ENCODE data around the gene TSPAN9. TPM values are rescaled to one million over a fixed set of nuclear protein-coding genes. Genes with fewer than 3 reads are reported as not detected.

Gene TSPAN9
- total and polyA plus RNA-seq, 2 experiments from 2014 or later, result 6.0 to 31.5 TPM

GRCh38 chr12:3224530-3224903 lies 147.3 kb downstream of the TSPAN9 start:
- Mint-ChIP-seq H3K36me3 (ENCODE audit: low read depth) (peaks cover 11% of the 10 kb centered on the region; the same call in 2 of the 3 replicates), H3K27me3 (ENCODE audit: insufficient read depth, low read depth, poor library complexity) (peaks cover 9% of the 10 kb centered on the region), H3K4me3 (no peak overlapping the region), H3K9me3 (peaks cover 11% of the 10 kb centered on the region; the same call in 2 of the 3 replicates), H3K4me1 (peaks cover 35% of the 10 kb centered on the region), H3K27ac (no peak overlapping the region)
- H3K4me2 ChIP-seq, result no peak overlapping the region
- TF ChIP-seq CTCF (conservative IDR thresholded peaks at IDR 0.05; ENCODE audit: low read depth in 2 of 2) (no peak), JUNB (IDR thresholded peaks at IDR 0.05; ENCODE audit: unreplicated experiment) (no peak), EZH2 (IDR thresholded peaks at IDR 0.05; ENCODE audit: low read depth, unreplicated experiment) (no peak), POLR2AphosphoS5 (IDR thresholded peaks at IDR 0.05; ENCODE audit: low read depth) (no peak), NANOG (IDR thresholded peaks at IDR 0.05; ENCODE audit: borderline replicate concordance) (no peak), STAT1 (IDR thresholded peaks at IDR 0.05; ENCODE audit: unreplicated experiment) (no peak)
- TF ChIP-seq, protein P1, sequence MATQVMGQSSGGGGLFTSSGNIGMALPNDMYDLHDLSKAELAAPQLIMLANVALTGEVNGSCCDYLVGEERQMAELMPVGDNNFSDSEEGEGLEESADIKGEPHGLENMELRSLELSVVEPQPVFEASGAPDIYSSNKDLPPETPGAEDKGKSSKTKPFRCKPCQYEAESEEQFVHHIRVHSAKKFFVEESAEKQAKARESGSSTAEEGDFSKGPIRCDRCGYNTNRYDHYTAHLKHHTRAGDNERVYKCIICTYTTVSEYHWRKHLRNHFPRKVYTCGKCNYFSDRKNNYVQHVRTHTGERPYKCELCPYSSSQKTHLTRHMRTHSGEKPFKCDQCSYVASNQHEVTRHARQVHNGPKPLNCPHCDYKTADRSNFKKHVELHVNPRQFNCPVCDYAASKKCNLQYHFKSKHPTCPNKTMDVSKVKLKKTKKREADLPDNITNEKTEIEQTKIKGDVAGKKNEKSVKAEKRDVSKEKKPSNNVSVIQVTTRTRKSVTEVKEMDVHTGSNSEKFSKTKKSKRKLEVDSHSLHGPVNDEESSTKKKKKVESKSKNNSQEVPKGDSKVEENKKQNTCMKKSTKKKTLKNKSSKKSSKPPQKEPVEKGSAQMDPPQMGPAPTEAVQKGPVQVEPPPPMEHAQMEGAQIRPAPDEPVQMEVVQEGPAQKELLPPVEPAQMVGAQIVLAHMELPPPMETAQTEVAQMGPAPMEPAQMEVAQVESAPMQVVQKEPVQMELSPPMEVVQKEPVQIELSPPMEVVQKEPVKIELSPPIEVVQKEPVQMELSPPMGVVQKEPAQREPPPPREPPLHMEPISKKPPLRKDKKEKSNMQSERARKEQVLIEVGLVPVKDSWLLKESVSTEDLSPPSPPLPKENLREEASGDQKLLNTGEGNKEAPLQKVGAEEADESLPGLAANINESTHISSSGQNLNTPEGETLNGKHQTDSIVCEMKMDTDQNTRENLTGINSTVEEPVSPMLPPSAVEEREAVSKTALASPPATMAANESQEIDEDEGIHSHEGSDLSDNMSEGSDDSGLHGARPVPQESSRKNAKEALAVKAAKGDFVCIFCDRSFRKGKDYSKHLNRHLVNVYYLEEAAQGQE (IDR thresholded peaks at IDR 0.05; ENCODE audit: unreplicated experiment), result no peak
- no peaks in the 10 kb centered on the region for H3F3A ChIP-seq (replicated peaks; ENCODE audit: low read depth)
- no peaks in the 10 kb centered on the region; the same call in 1 of the 2 replicates for H4K20me1 ChIP-seq (replicated peaks; ENCODE audit: insufficient read depth)
- H3K4me3 ChIP-seq, result no peak overlapping the region
- no peaks in the 10 kb centered on the region for H3K36me3 ChIP-seq (ENCODE audit: insufficient read depth)
- H3K9me2 ChIP-seq (ENCODE audit: insufficient read depth), result no peaks in the 10 kb centered on the region
- ATAC-seq (no peak), DNase-seq (ENCODE audit: low spot score) (no peak)
- H2AFZ ChIP-seq, result no peak overlapping the region
- H3K4me1 ChIP-seq (ENCODE audit: insufficient read depth), result peaks cover 9% of the 10 kb centered on the region; the same call in 1 of the 2 replicates
- H3K27me3 ChIP-seq (ENCODE audit: insufficient read depth), result no peaks in the 10 kb centered on the region
- no peak overlapping the region for H3K27ac ChIP-seq (ENCODE audit: low read depth)
- H3K79me2 ChIP-seq (replicated peaks; ENCODE audit: insufficient read depth), result no peaks in the 10 kb centered on the region

- Histone ChIP-seq H3F3A (replicated peaks; ENCODE audit: low read depth) (no peaks in the 10 kb centered on the region), H2AFZ (no peak overlapping the region), H3K4me2 (no peak overlapping the region), H3K9me2 (ENCODE audit: insufficient read depth) (no peaks in the 10 kb centered on the region), H3K36me3 (ENCODE audit: insufficient read depth) (no peaks in the 10 kb centered on the region), H3K4me1 (ENCODE audit: insufficient read depth) (peaks cover 9% of the 10 kb centered on the region; the same call in 1 of the 2 replicates), H3K4me3 (no peak overlapping the region), H3K79me2 (replicated peaks; ENCODE audit: insufficient read depth) (no peaks in the 10 kb centered on the region), H3K27me3 (ENCODE audit: insufficient read depth) (no peaks in the 10 kb centered on the region), H3K27ac (ENCODE audit: low read depth) (no peak overlapping the region), H4K20me1 (replicated peaks; ENCODE audit: insufficient read depth) (no peaks in the 10 kb centered on the region; the same call in 1 of the 2 replicates)
- DNase-seq (ENCODE audit: low spot score), result no peak
- Mint-ChIP-seq H3K4me3 (no peak overlapping the region), H3K27me3 (ENCODE audit: insufficient read depth, low read depth, poor library complexity) (peaks cover 12% of the 10 kb centered on the region), H3K27ac (no peak overlapping the region), H3K36me3 (ENCODE audit: low read depth) (peaks cover 11% of the 10 kb centered on the region; the same call in 2 of the 3 replicates), H3K9me3 (peaks cover 11% of the 10 kb centered on the region; the same call in 2 of the 3 replicates), H3K4me1 (peaks cover 42% of the 10 kb centered on the region)
- ATAC-seq, result no peak
- no peak for TF ChIP-seq EZH2phosphoT487 (IDR thresholded peaks at IDR 0.05; ENCODE audit: unreplicated experiment)
- TF ChIP-seq, protein P1 (IDR thresholded peaks at IDR 0.05; ENCODE audit: unreplicated experiment), result no peak
- TF ChIP-seq, protein P2, sequence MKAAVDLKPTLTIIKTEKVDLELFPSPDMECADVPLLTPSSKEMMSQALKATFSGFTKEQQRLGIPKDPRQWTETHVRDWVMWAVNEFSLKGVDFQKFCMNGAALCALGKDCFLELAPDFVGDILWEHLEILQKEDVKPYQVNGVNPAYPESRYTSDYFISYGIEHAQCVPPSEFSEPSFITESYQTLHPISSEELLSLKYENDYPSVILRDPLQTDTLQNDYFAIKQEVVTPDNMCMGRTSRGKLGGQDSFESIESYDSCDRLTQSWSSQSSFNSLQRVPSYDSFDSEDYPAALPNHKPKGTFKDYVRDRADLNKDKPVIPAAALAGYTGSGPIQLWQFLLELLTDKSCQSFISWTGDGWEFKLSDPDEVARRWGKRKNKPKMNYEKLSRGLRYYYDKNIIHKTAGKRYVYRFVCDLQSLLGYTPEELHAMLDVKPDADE (IDR thresholded peaks at IDR 0.05), result no peak
- TF ChIP-seq CREB1 (CRISPR knock-in tag; IDR thresholded peaks at IDR 0.05; ENCODE audit: low read depth), result no peak
- TF ChIP-seq CTCF (conservative IDR thresholded peaks at IDR 0.05; ENCODE audit: low read depth in 2 of 2), result no peak
- no peak for TF ChIP-seq EZH2 (IDR thresholded peaks at IDR 0.05; ENCODE audit: low read depth, unreplicated experiment)
- no peak for TF ChIP-seq NANOG (IDR thresholded peaks at IDR 0.05; ENCODE audit: borderline replicate concordance)
Measured at GRCh38 chr12:3225154-3225795, 148.1 kb downstream of the TSPAN9 start.
